Trophoblast cell (in vitro differentiated cells and primary cell): ENCODE data around the gene IPO11.

ENCODE experiments used
- DNase-seq, 2 donors: peaks; one replicate each; pipeline ENCODE4 v3.0.0-alpha.2; 2016
- H2AFZ ChIP-seq: 2 replicates; pipeline ENCODE4 v1.6.1; 2013; ENCODE audit warnings: low read length, moderate library complexity, mild to moderate bottlenecking; ENCODE audit not compliant: insufficient read depth, poor library complexity
- H2AK5ac ChIP-seq: 2 replicates; pipeline ENCODE4 v1.6.1; 2013; ENCODE audit warnings: mild to moderate bottlenecking, low read length
- H2BK120ac ChIP-seq: 2 replicates; pipeline ENCODE4 v1.6.1; 2013; ENCODE audit warnings: low read length, mild to moderate bottlenecking, moderate library complexity; ENCODE audit not compliant: insufficient read depth, poor library complexity
- H2BK12ac ChIP-seq: 2 replicates; pipeline ENCODE4 v1.6.1; 2013; ENCODE audit warnings: mild to moderate bottlenecking, low read length, moderate library complexity
- H2BK5ac ChIP-seq: 2 replicates; pipeline ENCODE4 v1.6.1; 2013; ENCODE audit warnings: low read length, low read depth, moderate library complexity, mild to moderate bottlenecking; ENCODE audit not compliant: poor library complexity
- H3K14ac ChIP-seq: 2 replicates; pipeline ENCODE4 v1.6.1; 2013; ENCODE audit warnings: mild to moderate bottlenecking, low read length
- H3K18ac ChIP-seq: 2 replicates; pipeline ENCODE4 v1.6.1; 2013; ENCODE audit warnings: mild to moderate bottlenecking, low read length
- H3K23ac ChIP-seq: 2 replicates; pipeline ENCODE4 v1.6.1; 2013; ENCODE audit warnings: low read length
- H3K27ac ChIP-seq: 2 replicates; pipeline ENCODE4 v1.5.1; 2013; ENCODE audit warnings: low read depth, mild to moderate bottlenecking, inconsistent platforms, low read length, moderate library complexity
- H3K27me3 ChIP-seq: 2 replicates; pipeline ENCODE4 v1.6.1; 2013; ENCODE audit warnings: inconsistent platforms, mild to moderate bottlenecking, low read length, moderate library complexity; ENCODE audit not compliant: insufficient read depth
- H3K36me3 ChIP-seq, 2 experiments: 1 replicate in 1 of 2; 2 replicates in 1 of 2; pipeline ENCODE4 v1.6.1; 2013; ENCODE audit warnings: low read length in 2 of 2, mild to moderate bottlenecking in 2 of 2, moderate library complexity in 1 of 2; ENCODE audit not compliant: insufficient read depth in 2 of 2, control insufficient read depth in 1 of 2
- H3K4ac ChIP-seq: 2 replicates; pipeline ENCODE4 v1.6.1; 2013; ENCODE audit warnings: low read depth, mild to moderate bottlenecking, low read length, moderate library complexity
- H3K4me1 ChIP-seq, 2 experiments: 1 replicate in 1 of 2; 2 replicates in 1 of 2; pipeline ENCODE4 v1.6.1; 2013; ENCODE audit warnings: low read length in 2 of 2, mild to moderate bottlenecking in 2 of 2, moderate library complexity in 1 of 2; ENCODE audit not compliant: insufficient read depth in 2 of 2, control insufficient read depth in 1 of 2
- H3K4me2 ChIP-seq: 2 replicates; pipeline ENCODE4 v1.6.1; 2013; ENCODE audit warnings: inconsistent platforms, mild to moderate bottlenecking, low read length, moderate library complexity
- H3K4me3 ChIP-seq: 2 replicates; pipeline ENCODE4 v1.5.1; 2013; ENCODE audit warnings: mild to moderate bottlenecking, low read depth, low read length, inconsistent platforms
- H3K79me1 ChIP-seq: one replicate; pipeline ENCODE4 v1.6.1; 2013; ENCODE audit warnings: low read length
- H3K79me2 ChIP-seq: 2 replicates; pipeline ENCODE4 v1.6.1; 2013; ENCODE audit warnings: low read length, mild to moderate bottlenecking; ENCODE audit not compliant: control insufficient read depth, insufficient read depth, poor library complexity
- H3K9ac ChIP-seq: 2 replicates; pipeline ENCODE4 v1.6.1; 2013; ENCODE audit warnings: mild to moderate bottlenecking, low read length
- H3K9me3 ChIP-seq: 2 replicates; pipeline ENCODE4 v1.6.1; 2013; ENCODE audit warnings: low read depth, mild to moderate bottlenecking, control low read depth, inconsistent platforms, low read length; ENCODE audit not compliant: insufficient read depth
- H4K12ac ChIP-seq: 2 replicates; pipeline ENCODE4 v1.6.1; 2013; ENCODE audit warnings: low read depth, mild to moderate bottlenecking, low read length, moderate library complexity
- H4K8ac ChIP-seq: 2 replicates; pipeline ENCODE4 v1.6.1; 2013; ENCODE audit warnings: low read depth, mild to moderate bottlenecking, low read length, moderate library complexity
- H4K91ac ChIP-seq: one replicate; pipeline ENCODE4 v1.6.1; 2013; ENCODE audit warnings: low read depth, mild to moderate bottlenecking, low read length, moderate library complexity
- WGBS: extraction: QIAGEN DNeasy Blood & Tissue Kit; methylation state at CpG from one replicate; pipeline ENCODE4 v1.1.7; 2013; ENCODE audit warnings: missing lambda C conversion rate; ENCODE audit not compliant: insufficient read length, insufficient coverage; ENCODE audit errors: extremely low coverage; 5-methylcytosine and 5-hydroxymethylcytosine counted together

Gene IPO11

DNA sequence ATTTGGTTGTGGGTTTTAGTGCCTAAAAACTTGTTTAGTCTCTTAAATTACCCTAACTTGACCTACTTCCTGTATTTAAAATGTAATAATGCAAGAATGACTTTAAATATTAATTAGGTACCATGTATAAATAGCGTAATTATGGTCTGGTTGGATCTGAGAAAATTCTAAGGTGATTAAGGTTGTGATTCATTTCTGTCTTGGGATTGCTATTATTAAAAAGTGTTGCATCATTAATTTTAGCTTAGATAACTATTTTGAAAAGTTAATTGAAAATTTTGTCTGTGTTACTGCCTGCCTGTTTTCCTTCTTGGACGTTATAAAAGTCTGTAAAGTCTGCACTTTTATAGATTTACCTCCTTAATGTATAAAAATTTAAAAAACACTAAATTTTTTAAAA is 177.8 kb downstream of the IPO11 start:
- no peak overlapping the region for H2BK5ac ChIP-seq
- H3K14ac ChIP-seq: no peak overlapping the region
- H3K27me3 ChIP-seq: no peaks in the 10 kb centered on the region
- no peak overlapping the region for H3K4me3 ChIP-seq
- peaks cover 0 to 2% of the 10 kb centered on the region in 2 experiments for H3K36me3 ChIP-seq
- no peak overlapping the region for H3K4ac ChIP-seq
- H3K23ac ChIP-seq: no peak overlapping the region
- H3K18ac ChIP-seq: no peak overlapping the region
- no peak overlapping the region for H4K12ac ChIP-seq
- H2BK12ac ChIP-seq: no peak overlapping the region
- H3K9me3 ChIP-seq: no peaks in the 10 kb centered on the region
- no peak for DNase-seq
- H4K8ac ChIP-seq: no peak overlapping the region
- no peak overlapping the region for H4K91ac ChIP-seq
- no peaks in the 10 kb centered on the region for H3K79me1 ChIP-seq
- H3K27ac ChIP-seq: no peak overlapping the region
- H2BK120ac ChIP-seq: no peak overlapping the region
- H3K79me2 ChIP-seq: no peaks in the 10 kb centered on the region
- no peak overlapping the region for H2AFZ ChIP-seq
- no peak overlapping the region for H3K4me2 ChIP-seq
- H3K4me1 ChIP-seq: no peaks in the 10 kb centered on the region
- H3K9ac ChIP-seq: no peak overlapping the region
- WGBS: no CpG with 5 or more reads among the region's 2 CpGs
- H2AK5ac ChIP-seq: no peak overlapping the region

DNA sequence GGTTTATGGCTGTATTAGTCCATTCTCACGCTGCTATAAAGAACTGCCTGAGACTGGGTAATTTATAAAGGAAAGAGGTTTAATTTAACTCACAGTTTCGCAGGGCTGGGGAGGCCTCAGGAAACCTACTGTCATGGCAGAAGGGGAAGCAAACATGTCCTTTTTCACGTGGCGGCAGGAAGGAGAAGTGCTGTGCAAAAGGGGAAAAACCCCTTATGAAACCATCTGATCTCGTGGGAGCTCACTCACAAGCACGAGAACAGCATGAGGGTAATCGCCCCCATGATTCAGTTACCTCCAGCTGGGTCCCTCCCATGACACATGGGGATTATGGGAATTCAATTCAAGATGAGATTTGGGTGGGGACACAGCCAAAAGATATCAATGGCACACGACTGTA is 180.0 kb downstream of the IPO11 start:
- Histone ChIP-seq H2BK5ac (no peak overlapping the region), H3K27ac (no peak overlapping the region), H3K4me3 (no peak overlapping the region), H2BK120ac (no peak overlapping the region), H3K79me2 (no peaks in the 10 kb centered on the region), H3K18ac (no peak overlapping the region), H3K14ac (no peak overlapping the region), H4K12ac (no peak overlapping the region), H4K91ac (no peak overlapping the region), H3K4me1 (no peaks in the 10 kb centered on the region), H2BK12ac (no peak overlapping the region), H3K23ac (no peak overlapping the region), H2AFZ (no peak overlapping the region), H3K79me1 (no peaks in the 10 kb centered on the region), H3K4ac (no peak overlapping the region), H4K8ac (no peak overlapping the region), H3K27me3 (no peaks in the 10 kb centered on the region), H3K4me2 (no peak overlapping the region), H3K9me3 (no peaks in the 10 kb centered on the region), H3K9ac (no peak overlapping the region), H3K36me3 (peaks cover 0 to 2% of the 10 kb centered on the region in 2 experiments), H2AK5ac (no peak overlapping the region)
- DNase-seq: no peak
- no CpG with 5 or more reads among the region's 8 CpGs for WGBS

- no peak overlapping the region for H2BK5ac ChIP-seq
- no peak overlapping the region for H3K4me2 ChIP-seq
- no peak overlapping the region for H3K9ac ChIP-seq
- no peak overlapping the region for H3K4me3 ChIP-seq
- H2BK12ac ChIP-seq: no peak overlapping the region
- no peak overlapping the region for H2AK5ac ChIP-seq
- H3K27me3 ChIP-seq: no peaks in the 10 kb centered on the region
- no peak overlapping the region for H2AFZ ChIP-seq
- no CpG with 5 or more reads among the region's 1 CpG for WGBS
- no peak overlapping the region for H2BK120ac ChIP-seq
- H4K12ac ChIP-seq: no peak overlapping the region
- H3K79me1 ChIP-seq: no peaks in the 10 kb centered on the region
- H3K23ac ChIP-seq: no peak overlapping the region
- H3K4me1 ChIP-seq: no peaks in the 10 kb centered on the region
- H3K9me3 ChIP-seq: no peaks in the 10 kb centered on the region
- H3K27ac ChIP-seq: no peak overlapping the region
- no peaks in the 10 kb centered on the region for H3K79me2 ChIP-seq
- no peak overlapping the region for H3K18ac ChIP-seq
- DNase-seq: no peak
- no peak overlapping the region for H3K4ac ChIP-seq
- H3K36me3 ChIP-seq: peaks cover 0 to 2% of the 10 kb centered on the region in 2 experiments
- no peak overlapping the region for H3K14ac ChIP-seq
- H4K8ac ChIP-seq: no peak overlapping the region
- H4K91ac ChIP-seq: no peak overlapping the region
Measured at GRCh38 chr5:62593331-62593730, 180.8 kb downstream of the IPO11 start.

- Histone ChIP-seq H3K18ac (no peak overlapping the region), H4K12ac (no peak overlapping the region), H3K79me2 (no peaks in the 10 kb centered on the region), H3K36me3 (peaks cover 0 to 2% of the 10 kb centered on the region in 2 experiments), H3K9me3 (no peaks in the 10 kb centered on the region), H2BK12ac (no peak overlapping the region), H4K8ac (no peak overlapping the region), H3K23ac (no peak overlapping the region), H3K79me1 (no peaks in the 10 kb centered on the region), H2AFZ (no peak overlapping the region), H3K27me3 (no peaks in the 10 kb centered on the region), H3K14ac (no peak overlapping the region), H4K91ac (no peak overlapping the region), H3K4me3 (no peak overlapping the region), H3K9ac (no peak overlapping the region), H3K4ac (no peak overlapping the region), H2BK5ac (no peak overlapping the region), H2AK5ac (no peak overlapping the region), H3K4me2 (no peak overlapping the region), H3K27ac (no peak overlapping the region), H2BK120ac (no peak overlapping the region), H3K4me1 (no peaks in the 10 kb centered on the region)
- WGBS: no CpG with 5 or more reads among the region's 3 CpGs
- DNase-seq: no peak
Measured at GRCh38 chr5:62594364-62594984, 181.9 kb downstream of the IPO11 start.
